ENCODE measurements around the gene PIGH. TPM values are rescaled to one million over a fixed set of nuclear protein-coding genes. Genes with fewer than 3 reads are reported as not detected.

Gene PIGH
- total RNA-seq, 6 experiments from 2014 or later = 12.7 to 16.0 (median 13.8) TPM

DNA sequence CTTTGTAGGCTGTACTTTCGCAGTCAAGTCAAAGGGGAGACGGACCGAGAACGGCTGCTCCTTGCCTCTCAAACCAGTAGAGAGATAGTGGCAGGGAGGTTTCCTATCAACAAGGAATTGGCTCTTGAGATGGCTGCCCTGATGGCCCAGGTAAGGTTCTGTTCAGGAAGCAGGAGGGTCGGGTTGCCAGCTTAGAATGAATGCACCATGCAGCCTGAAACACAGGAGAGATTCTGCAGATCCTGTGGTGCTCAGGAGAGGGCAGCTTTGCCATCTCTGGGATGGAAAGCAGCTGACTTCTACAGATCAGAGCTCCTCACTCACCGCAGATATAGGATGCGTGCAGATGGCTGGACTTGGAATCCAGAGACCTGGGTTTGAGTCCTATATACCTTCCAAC lies 18.0 kb downstream of the PIGH start:
- Histone ChIP-seq H3K4me3 (no peak overlapping the region), H3K4me1 (no peaks in the 10 kb centered on the region), H3K9me3 (no peaks in the 10 kb centered on the region), H3K27me3 (no peaks in the 10 kb centered on the region), H3K27ac (no peak overlapping the region), H3K36me3 (no peaks in the 10 kb centered on the region)
- ATAC-seq = no peak
- intact Hi-C loops (cut with DNase I) = loop anchor here in 1 of 2 donors (10.0 kb wide), 1 partner anchor 83 kb away; no protein-coding TSS in a partner anchor
- WGBS (ENCODE audit: insufficient coverage, low coverage, low lambda C conversion rate, missing lambda C conversion rate) = 92% methylated on average over 4 of the region's 7 CpGs
- DNase-seq = no peak
- no peak for TF ChIP-seq POLR2A (IDR thresholded peaks at IDR 0.05)
- TF ChIP-seq, protein P1, sequence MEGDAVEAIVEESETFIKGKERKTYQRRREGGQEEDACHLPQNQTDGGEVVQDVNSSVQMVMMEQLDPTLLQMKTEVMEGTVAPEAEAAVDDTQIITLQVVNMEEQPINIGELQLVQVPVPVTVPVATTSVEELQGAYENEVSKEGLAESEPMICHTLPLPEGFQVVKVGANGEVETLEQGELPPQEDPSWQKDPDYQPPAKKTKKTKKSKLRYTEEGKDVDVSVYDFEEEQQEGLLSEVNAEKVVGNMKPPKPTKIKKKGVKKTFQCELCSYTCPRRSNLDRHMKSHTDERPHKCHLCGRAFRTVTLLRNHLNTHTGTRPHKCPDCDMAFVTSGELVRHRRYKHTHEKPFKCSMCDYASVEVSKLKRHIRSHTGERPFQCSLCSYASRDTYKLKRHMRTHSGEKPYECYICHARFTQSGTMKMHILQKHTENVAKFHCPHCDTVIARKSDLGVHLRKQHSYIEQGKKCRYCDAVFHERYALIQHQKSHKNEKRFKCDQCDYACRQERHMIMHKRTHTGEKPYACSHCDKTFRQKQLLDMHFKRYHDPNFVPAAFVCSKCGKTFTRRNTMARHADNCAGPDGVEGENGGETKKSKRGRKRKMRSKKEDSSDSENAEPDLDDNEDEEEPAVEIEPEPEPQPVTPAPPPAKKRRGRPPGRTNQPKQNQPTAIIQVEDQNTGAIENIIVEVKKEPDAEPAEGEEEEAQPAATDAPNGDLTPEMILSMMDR (IDR thresholded peaks at IDR 0.05) = no peak

DNA sequence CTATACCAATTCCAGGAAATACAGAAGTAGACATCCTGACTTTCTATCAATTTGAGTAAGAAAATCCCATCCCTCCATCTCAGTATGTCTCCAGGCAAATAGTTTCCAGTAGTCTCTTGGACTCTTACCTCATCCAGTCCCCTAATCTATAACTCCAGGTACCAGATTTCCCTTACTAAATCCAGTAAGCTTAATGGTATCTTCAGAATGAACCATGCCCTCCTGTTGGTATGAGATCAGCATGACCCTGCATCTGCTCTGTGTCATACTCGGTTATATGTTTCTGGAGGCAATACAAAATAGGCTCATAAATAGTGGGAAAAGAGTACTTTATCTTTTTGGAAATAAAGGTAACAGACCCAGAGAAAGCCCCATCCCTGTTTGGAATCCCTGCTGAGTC lies 18.4 kb downstream of the PIGH start:
- no CpG with 5 or more reads among the region's 1 CpG for WGBS (ENCODE audit: insufficient coverage, low coverage, low lambda C conversion rate, missing lambda C conversion rate)
- intact Hi-C loops (cut with DNase I) = loop anchor here in 1 of 2 donors (10.0 kb wide), 1 partner anchor 83 kb away; no protein-coding TSS in a partner anchor
- no peak for DNase-seq
- peaks cover 0 to 2% (median 0%) of the 10 kb centered on the region in 4 donors for H3K4me1 ChIP-seq
- TF ChIP-seq, protein P1 (IDR thresholded peaks at IDR 0.05) = no peak
- no peak for TF ChIP-seq POLR2A (IDR thresholded peaks at IDR 0.05)
- no peak overlapping the region for H3K27ac ChIP-seq
- H3K27me3 ChIP-seq = no peaks in the 10 kb centered on the region
- no peak overlapping the region for H3K4me3 ChIP-seq
- no peaks in the 10 kb centered on the region for H3K9me3 ChIP-seq
- no peaks in the 10 kb centered on the region for H3K36me3 ChIP-seq
- ATAC-seq = no peak

DNA sequence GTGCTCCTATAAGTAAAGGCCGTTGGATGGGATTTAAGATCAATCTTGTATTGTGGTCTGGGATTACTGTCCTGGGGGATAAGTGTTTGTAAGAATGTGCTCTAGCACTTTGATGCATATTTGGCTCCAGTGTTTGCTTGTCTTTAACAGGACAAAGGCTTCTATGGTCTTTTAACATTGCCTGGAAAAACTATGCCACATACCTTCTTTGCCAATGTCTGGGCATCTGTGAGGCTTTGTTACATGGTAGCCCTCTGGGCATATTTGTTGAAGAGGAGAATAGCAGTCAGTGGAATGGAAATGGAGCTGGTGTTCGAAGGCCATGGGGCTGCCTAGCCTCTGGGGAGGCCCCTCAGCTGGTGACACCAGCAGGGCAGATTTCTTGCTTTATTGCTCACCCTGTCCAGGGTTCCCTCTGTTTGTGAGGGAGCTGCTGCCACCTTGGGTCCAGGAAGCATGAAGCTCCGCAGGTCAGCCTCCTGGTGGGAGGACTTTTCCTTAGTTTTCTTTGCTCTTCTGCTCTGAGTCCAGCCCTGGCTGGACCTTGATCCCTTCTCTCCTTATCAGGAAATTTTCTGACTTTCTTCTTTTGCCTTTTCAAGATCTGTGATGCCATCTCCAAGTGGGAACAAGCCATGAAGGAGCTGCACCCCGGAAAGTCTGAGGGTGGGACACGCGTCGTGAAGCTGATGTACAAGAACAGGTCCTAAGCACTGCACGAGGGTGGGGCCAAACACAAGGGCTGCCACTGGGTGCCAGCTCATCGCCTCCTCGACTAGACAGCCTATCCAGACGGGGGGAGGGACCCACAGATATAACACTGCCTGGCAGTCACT lies 19.5 kb downstream of the PIGH start:
- Histone ChIP-seq H3K4me3 (no peak overlapping the region), H3K4me1 (peaks cover 0 to 8% (median 0%) of the 10 kb centered on the region in 4 donors), H3K9me3 (no peaks in the 10 kb centered on the region), H3K27ac (no peak overlapping the region), H3K36me3 (no peaks in the 10 kb centered on the region), H3K27me3 (no peaks in the 10 kb centered on the region)
- ATAC-seq = no peak
- intact Hi-C loops (cut with DNase I) = loop anchor here in 1 of 2 donors (10.0 kb wide), 1 partner anchor 84 kb away; no protein-coding TSS in a partner anchor
- no peak for DNase-seq
- 79% methylated on average over 8 of the region's 11 CpGs for WGBS (ENCODE audit: insufficient coverage, low coverage, low lambda C conversion rate, missing lambda C conversion rate)
- TF ChIP-seq, protein P1 (IDR thresholded peaks at IDR 0.05) = no peak
- TF ChIP-seq POLR2A (IDR thresholded peaks at IDR 0.05) = no peak

DNA sequence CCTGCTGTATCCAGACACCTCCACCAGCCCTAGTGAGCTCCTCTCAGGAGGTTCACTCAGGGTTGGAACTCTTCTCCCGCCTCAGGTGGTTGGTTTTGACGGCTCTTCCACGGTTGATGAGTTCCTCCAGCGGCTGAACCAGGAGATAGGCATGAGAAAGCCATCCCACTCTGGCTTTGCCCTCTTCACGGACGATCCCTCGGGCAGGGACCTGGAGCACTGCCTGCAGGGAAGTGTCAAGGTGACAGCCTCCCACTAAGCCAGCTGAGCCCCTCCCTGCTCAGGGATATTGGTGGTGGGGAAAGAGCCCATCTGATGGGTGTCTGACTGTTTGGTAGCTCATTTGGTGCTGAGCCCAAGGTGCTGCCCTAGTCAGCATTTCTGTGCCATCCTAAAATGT lies 20.4 kb downstream of the PIGH start:
- H3K27ac ChIP-seq = no peak overlapping the region
- no peak overlapping the region for H3K4me3 ChIP-seq
- H3K4me1 ChIP-seq = peaks cover 0 to 8% (median 0%) of the 10 kb centered on the region in 4 donors
- 100% methylated on average over 2 of the region's 7 CpGs for WGBS (ENCODE audit: insufficient coverage, low coverage, low lambda C conversion rate, missing lambda C conversion rate)
- DNase-seq = no peak
- H3K36me3 ChIP-seq = no peaks in the 10 kb centered on the region
- no peaks in the 10 kb centered on the region for H3K9me3 ChIP-seq
- H3K27me3 ChIP-seq = no peaks in the 10 kb centered on the region
- TF ChIP-seq POLR2A (IDR thresholded peaks at IDR 0.05) = no peak
- TF ChIP-seq, protein P1 (IDR thresholded peaks at IDR 0.05) = no peak
- intact Hi-C loops (cut with DNase I) = loop anchor here (10.0 kb wide), 2 partner anchors 85 to 155 kb away; no protein-coding TSS in a partner anchor
- ATAC-seq = no peak

All from right lobe of liver (tissue), 6 donors.